ENCODE measurements around the gene ARFGEF2.
"Not testable (repeated sequence)": the region's sequence is repeated elsewhere in the genome, so short reads cannot be mapped to it uniquely, and the experiment has no call there.

DNA sequence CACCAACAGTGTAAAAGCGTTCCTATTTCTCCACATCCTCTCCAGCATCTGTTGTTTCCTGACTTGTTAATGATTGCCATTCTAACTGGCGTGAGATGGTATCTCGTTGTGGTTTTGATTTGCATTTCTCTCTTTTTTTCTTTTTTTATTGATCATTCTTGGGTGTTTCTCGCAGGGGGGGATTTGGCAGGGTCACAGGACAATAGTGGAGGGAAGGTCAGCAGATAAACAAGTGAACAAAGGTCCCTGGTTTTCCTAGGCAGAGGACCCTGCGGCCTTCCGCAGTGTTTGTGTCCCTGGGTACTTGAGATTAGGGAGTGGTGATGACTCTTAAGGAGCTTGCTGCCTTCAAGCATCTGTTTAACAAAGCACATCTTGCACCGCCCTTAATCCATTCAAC is 13.5 kb downstream of the ARFGEF2 start:
- TF ChIP-seq FOXJ3 (CRISPR knock-in tag; IDR thresholded peaks at IDR 0.05; ENCODE audit: borderline replicate concordance); CBFB (CRISPR knock-in tag; IDR thresholded peaks at IDR 0.05; ENCODE audit: low read depth); CTCF (IDR thresholded peaks at IDR 0.05); ZSCAN18 (CRISPR knock-in tag; IDR thresholded peaks at IDR 0.05); NFYB (CRISPR knock-in tag; conservative IDR thresholded peaks at IDR 0.05; ENCODE audit: low read depth); NR2C2 (CRISPR knock-in tag; IDR thresholded peaks at IDR 0.05): not testable (repeated sequence)

Data from WTC11 (cell line).